Fibroblast of pulmonary artery (primary cell): ENCODE results near the gene VWA8.
"Not testable (repeated sequence)": the region's sequence is repeated elsewhere in the genome, so short reads cannot be mapped to it uniquely, and the experiment has no call there.

Experiments used
- DNase-seq: peaks from one replicate; pipeline ENCODE4 v3.0.0-alpha.2; 2010; ENCODE audit warnings: low read depth
- H3K4me3 ChIP-seq: replicated peaks from 2 replicates; pipeline ENCODE4 v1.5.1; 2011; ENCODE audit warnings: low read depth, mild to moderate bottlenecking, control low read depth, low read length, moderate library complexity
- TF ChIP-seq, protein P1 (sequence below): IDR thresholded peaks from 2 replicates; pipeline ENCODE4 v1.5.1; 2011; ENCODE audit warnings: mild to moderate bottlenecking, control low read depth, low read length, inconsistent platforms; ENCODE audit errors: missing control alignments

VWA8 gene

GRCh38 chr13:41956272-41956671, 4.6 kb downstream of the VWA8 start:
- TF ChIP-seq, protein P1, sequence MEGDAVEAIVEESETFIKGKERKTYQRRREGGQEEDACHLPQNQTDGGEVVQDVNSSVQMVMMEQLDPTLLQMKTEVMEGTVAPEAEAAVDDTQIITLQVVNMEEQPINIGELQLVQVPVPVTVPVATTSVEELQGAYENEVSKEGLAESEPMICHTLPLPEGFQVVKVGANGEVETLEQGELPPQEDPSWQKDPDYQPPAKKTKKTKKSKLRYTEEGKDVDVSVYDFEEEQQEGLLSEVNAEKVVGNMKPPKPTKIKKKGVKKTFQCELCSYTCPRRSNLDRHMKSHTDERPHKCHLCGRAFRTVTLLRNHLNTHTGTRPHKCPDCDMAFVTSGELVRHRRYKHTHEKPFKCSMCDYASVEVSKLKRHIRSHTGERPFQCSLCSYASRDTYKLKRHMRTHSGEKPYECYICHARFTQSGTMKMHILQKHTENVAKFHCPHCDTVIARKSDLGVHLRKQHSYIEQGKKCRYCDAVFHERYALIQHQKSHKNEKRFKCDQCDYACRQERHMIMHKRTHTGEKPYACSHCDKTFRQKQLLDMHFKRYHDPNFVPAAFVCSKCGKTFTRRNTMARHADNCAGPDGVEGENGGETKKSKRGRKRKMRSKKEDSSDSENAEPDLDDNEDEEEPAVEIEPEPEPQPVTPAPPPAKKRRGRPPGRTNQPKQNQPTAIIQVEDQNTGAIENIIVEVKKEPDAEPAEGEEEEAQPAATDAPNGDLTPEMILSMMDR = no peak
- no peak for DNase-seq
- no peak overlapping the region for H3K4me3 ChIP-seq

DNA sequence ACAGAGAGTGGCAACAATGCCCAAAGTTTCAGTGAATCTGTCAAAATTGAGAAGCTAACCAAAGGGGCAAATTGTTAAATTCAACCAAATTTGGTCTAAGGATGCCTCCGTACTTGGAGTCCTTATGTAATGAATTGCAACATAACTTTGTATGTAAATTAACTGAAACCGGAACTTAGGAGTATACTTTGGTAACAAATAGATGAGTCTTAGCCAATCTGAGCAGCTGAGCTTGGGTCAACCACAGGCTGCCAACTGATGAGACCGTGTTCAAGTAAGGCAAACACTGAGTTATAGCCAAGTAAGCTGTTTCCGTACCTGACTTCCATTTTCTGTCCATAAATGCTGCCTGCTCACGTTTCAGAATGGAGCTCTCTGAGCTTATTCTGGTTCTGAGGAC, 5.3 kb downstream of the VWA8 start:
- TF ChIP-seq, protein P1 = no peak
- no peak overlapping the region for H3K4me3 ChIP-seq
- no peak for DNase-seq

- H3K4me3 ChIP-seq = no peak overlapping the region
- no peak for DNase-seq
- TF ChIP-seq, protein P1 = no peak
These were observed 6.7 kb downstream of the VWA8 start for GRCh38 chr13:41954226-41954625.

DNA sequence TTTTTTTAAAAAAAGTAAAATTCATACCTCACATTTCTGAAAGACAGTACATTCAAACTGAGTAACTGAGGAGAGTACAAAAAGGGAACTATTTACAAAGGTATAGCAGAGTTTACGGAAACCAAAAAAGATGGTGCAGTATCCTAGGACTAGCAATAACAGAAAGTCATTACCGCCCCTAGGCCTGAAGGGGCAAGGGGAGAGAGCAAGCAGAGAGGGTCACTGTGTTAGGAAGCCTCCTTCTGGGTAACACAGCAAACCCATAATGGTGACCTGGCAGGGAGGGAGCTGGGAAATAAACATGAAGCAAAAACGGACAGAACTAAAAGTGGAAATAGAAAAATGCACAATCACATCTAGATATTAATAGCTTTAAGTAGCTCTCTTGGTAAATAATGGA, 8.2 kb downstream of the VWA8 start:
- DNase-seq = no peak
- TF ChIP-seq, protein P1 = no peak
- H3K4me3 ChIP-seq = no peak overlapping the region

DNA sequence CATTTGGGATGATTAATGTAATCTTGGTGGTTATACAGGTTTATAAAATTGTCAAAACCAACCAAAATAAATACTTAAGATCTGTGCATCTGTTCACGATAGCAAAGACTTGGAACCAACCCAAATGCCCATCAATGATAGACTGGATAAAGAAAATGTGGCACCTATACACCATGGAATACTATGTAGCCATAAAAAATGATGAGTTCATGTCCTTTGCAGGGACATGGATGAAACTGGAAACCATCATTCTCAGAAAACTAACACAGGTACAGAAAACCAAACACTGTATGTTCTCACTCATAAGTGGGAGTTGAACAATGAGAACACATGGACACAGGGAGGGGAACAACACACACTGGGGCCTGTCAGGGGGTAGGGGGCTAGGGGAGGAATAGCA, 11.8 kb downstream of the VWA8 start:
- not testable (repeated sequence) for DNase-seq, H3K4me3 ChIP-seq

- TF ChIP-seq, protein P1 = no peak
- no peak overlapping the region for H3K4me3 ChIP-seq
- DNase-seq = no peak
These were observed 15.0 kb downstream of the VWA8 start for GRCh38 chr13:41945926-41946325.

DNA sequence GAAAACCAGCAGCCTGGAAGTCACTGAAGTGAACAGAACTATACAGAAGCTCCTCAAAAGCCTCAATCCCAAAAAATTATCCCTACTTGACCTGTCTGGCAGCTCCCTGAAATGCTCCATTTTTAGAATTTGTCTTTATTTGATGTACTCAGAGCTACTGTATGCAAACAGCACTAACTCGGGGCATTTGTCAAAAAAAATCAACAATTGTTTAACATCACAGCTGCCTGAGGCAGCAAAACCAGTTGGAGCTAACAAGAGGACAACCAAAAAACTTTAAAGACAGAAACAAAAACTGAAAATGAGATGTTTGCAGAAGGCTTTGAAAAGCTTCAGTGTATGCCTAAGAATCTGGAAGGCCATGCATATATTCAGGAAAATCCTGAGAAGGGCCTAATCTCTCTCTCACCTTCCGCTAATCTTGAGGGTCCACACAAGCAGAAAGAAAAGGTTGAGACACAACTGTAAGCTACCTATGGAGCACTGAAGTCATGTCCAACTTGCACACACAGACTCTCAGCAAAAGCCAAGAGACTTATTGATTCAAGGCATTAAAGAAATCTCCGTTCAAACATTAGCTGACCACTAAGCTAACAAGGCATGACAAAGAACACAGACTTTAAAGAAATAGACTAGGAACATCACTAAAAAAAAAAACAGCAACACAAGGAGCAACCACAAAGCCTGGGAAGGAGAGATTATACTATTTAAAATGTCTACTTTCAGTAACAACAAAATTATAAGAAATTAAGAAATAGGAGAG, 16.1 kb downstream of the VWA8 start:
- no peak overlapping the region for H3K4me3 ChIP-seq
- TF ChIP-seq, protein P1 = no peak

More for the DNA sequence above, 16.1 kb downstream of the VWA8 start:
- no peak for DNase-seq
